ENCODE results near the gene KCNK3.
"Not testable (repeated sequence)": the region's sequence is repeated elsewhere in the genome, so short reads cannot be mapped to it uniquely, and the experiment has no call there.

KCNK3 gene

GRCh38 chr2:26759845-26760244 lies 67.3 kb downstream of the KCNK3 start:
- Histone ChIP-seq H3K79me2 (ENCODE audit: control insufficient read depth, insufficient read depth, low read length, unreplicated experiment) (peaks cover 7% of the 10 kb centered on the region), H2AFZ (ENCODE audit: low read length, unreplicated experiment) (no peak overlapping the region), H3K36me3 (ENCODE audit: insufficient read depth, low read length) (no peaks in the 10 kb centered on the region), H3K27ac (ENCODE audit: low read depth, low read length) (no peak overlapping the region), H3K4me1 (ENCODE audit: control insufficient read depth, insufficient read depth, low read length, unreplicated experiment) (peaks cover 30% of the 10 kb centered on the region), H3K4me3 (ENCODE audit: low read depth, low read length) (no peak overlapping the region), H3K27me3 (ENCODE audit: insufficient read depth, low read length) (no peaks in the 10 kb centered on the region)

- not testable (repeated sequence) for H3K27me3 ChIP-seq (ENCODE audit: insufficient read depth, low read length); H3K4me3 ChIP-seq (ENCODE audit: low read depth, low read length); H2AFZ ChIP-seq (ENCODE audit: low read length, unreplicated experiment); H3K27ac ChIP-seq (ENCODE audit: low read depth, low read length); H3K36me3 ChIP-seq (ENCODE audit: insufficient read depth, low read length)
- Histone ChIP-seq H3K79me2 (ENCODE audit: control insufficient read depth, insufficient read depth, low read length, unreplicated experiment) (peaks cover 18% of the 10 kb centered on the region), H3K4me1 (ENCODE audit: control insufficient read depth, insufficient read depth, low read length, unreplicated experiment) (peaks cover 36% of the 10 kb centered on the region)
Measured at GRCh38 chr2:26760991-26761390, 68.5 kb downstream of the KCNK3 start.

- Histone ChIP-seq H3K79me2 (ENCODE audit: control insufficient read depth, insufficient read depth, low read length, unreplicated experiment) (peaks cover 31% of the 10 kb centered on the region), H3K36me3 (ENCODE audit: insufficient read depth, low read length) (no peaks in the 10 kb centered on the region), H3K27me3 (ENCODE audit: insufficient read depth, low read length) (no peaks in the 10 kb centered on the region), H2AFZ (ENCODE audit: low read length, unreplicated experiment) (no peak overlapping the region), H3K4me1 (ENCODE audit: control insufficient read depth, insufficient read depth, low read length, unreplicated experiment) (peaks cover 32% of the 10 kb centered on the region), H3K4me3 (ENCODE audit: low read depth, low read length) (no peak overlapping the region), H3K27ac (ENCODE audit: low read depth, low read length) (no peak overlapping the region)
Measured at GRCh38 chr2:26763019-26763418, 70.5 kb downstream of the KCNK3 start.

- H3K79me2 ChIP-seq (ENCODE audit: control insufficient read depth, insufficient read depth, low read length, unreplicated experiment): peaks cover 37% of the 10 kb centered on the region
- H3K4me1 ChIP-seq (ENCODE audit: control insufficient read depth, insufficient read depth, low read length, unreplicated experiment): peaks cover 26% of the 10 kb centered on the region
- peak within 1 kb of the TSS; percentile 42; the same call in 1 of the 2 replicates for H3K27ac ChIP-seq (ENCODE audit: low read depth, low read length)
- no peaks in the 10 kb centered on the region for H3K36me3 ChIP-seq (ENCODE audit: insufficient read depth, low read length)
- no peaks in the 10 kb centered on the region for H3K27me3 ChIP-seq (ENCODE audit: insufficient read depth, low read length)
- H3K4me3 ChIP-seq (ENCODE audit: low read depth, low read length): peak within 1 kb of the TSS; percentile 87
- peak within 1 kb of the TSS; percentile 72 for H2AFZ ChIP-seq (ENCODE audit: low read length, unreplicated experiment)
Measured at GRCh38 chr2:26764078-26764887, 71.8 kb downstream of the KCNK3 start, which contains the start of gene SLC35F6. Gene SLC35F6, plus strand, starts transcription at chr2:26764284. Its CDS starts 66 bp downstream, at chr2:26764350.

DNA sequence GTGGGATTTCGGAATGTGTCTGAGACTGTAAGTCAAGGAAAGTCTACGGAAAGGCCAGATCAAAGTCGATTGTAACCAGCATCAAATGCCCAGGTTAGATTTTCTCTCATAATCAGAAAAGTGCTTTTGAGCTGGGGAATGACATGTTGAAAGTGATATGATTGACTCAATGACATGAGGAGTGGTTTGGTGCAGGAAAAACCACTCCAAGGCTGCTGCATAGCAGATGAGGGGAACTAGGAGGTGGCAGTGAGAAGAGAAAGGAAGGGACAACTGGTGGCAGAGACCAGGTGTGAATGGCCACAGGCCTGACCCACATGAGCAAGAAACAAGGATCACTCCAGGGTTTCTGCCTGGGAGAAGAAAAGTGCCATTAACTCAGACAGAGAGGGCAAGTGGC lies 72.4 kb downstream of the KCNK3 start:
- Histone ChIP-seq H3K4me3 (ENCODE audit: low read depth, low read length) (peak overlapping the region; percentile 87), H3K36me3 (ENCODE audit: insufficient read depth, low read length) (no peaks in the 10 kb centered on the region), H3K27me3 (ENCODE audit: insufficient read depth, low read length) (no peaks in the 10 kb centered on the region), H3K4me1 (ENCODE audit: control insufficient read depth, insufficient read depth, low read length, unreplicated experiment) (peaks cover 31% of the 10 kb centered on the region), H2AFZ (ENCODE audit: low read length, unreplicated experiment) (no peak overlapping the region), H3K27ac (ENCODE audit: low read depth, low read length) (peak overlapping the region; percentile 42; the same call in 1 of the 2 replicates), H3K79me2 (ENCODE audit: control insufficient read depth, insufficient read depth, low read length, unreplicated experiment) (peaks cover 43% of the 10 kb centered on the region)

GRCh38 chr2:26765475-26766200 lies 73.1 kb downstream of the KCNK3 start:
- Histone ChIP-seq H3K36me3 (ENCODE audit: insufficient read depth, low read length) (no peaks in the 10 kb centered on the region), H3K79me2 (ENCODE audit: control insufficient read depth, insufficient read depth, low read length, unreplicated experiment) (peaks cover 47% of the 10 kb centered on the region), H3K27me3 (ENCODE audit: insufficient read depth, low read length) (no peaks in the 10 kb centered on the region), H3K4me3 (ENCODE audit: low read depth, low read length) (peak overlapping the region; percentile 87), H2AFZ (ENCODE audit: low read length, unreplicated experiment) (no peak overlapping the region), H3K4me1 (ENCODE audit: control insufficient read depth, insufficient read depth, low read length, unreplicated experiment) (peaks cover 33% of the 10 kb centered on the region), H3K27ac (ENCODE audit: low read depth, low read length) (no peak overlapping the region)

DNA sequence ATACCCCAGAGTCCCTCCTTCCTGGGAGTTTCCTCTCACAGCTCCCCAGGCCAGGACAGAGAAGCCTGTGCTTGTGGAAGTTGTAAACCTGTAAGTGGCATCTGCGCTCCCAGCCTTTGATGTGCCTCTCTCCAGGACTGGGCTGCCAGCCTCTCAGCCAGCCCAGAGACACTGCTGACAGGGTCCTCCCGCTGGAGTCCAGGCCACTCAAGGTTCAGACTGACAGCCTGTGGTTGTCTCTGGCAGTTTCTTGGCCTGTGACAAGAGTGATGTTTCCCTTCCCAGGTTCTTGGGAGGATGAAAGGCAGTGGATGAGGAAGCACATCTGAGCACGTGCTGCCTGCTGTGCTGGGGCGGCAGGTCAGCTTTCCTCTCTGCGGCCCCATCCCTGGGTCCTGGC lies 74.6 kb downstream of the KCNK3 start:
- Histone ChIP-seq H3K36me3 (ENCODE audit: insufficient read depth, low read length) (no peaks in the 10 kb centered on the region), H3K79me2 (ENCODE audit: control insufficient read depth, insufficient read depth, low read length, unreplicated experiment) (peaks cover 55% of the 10 kb centered on the region), H3K27ac (ENCODE audit: low read depth, low read length) (no peak overlapping the region), H2AFZ (ENCODE audit: low read length, unreplicated experiment) (no peak overlapping the region), H3K4me1 (ENCODE audit: control insufficient read depth, insufficient read depth, low read length, unreplicated experiment) (peaks cover 47% of the 10 kb centered on the region), H3K4me3 (ENCODE audit: low read depth, low read length) (no peak overlapping the region), H3K27me3 (ENCODE audit: insufficient read depth, low read length) (no peaks in the 10 kb centered on the region)

DNA sequence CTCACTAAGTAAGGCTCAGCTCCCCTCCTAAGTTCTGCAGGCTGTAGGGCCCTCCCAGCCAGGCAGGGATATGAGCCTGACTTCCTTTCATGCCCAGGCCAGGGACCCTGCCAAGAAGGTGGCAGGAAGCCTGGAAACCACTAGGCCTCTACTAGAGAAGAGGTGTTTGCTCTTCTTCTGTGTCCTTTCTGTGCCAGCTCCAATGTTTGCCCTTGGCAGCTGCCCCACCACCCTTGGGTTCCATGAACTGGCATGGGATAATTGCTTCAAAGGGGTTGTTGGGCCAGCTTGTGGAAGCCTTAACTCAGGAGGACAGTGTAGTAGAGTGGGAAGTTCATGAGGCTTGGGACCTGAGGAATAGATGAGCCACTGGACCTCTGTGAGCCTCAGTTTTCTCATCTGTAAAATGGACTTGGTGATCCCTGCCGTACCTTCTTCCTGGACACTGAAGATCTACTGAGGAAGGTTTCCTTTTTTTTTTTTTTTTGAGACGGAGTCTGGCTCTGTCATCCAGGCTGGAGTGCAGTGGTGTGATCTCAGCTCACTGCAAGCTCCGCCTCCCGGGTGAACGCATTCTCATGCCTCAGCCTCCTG lies 75.5 kb downstream of the KCNK3 start:
- Histone ChIP-seq H3K27ac (ENCODE audit: low read depth, low read length) (no peak overlapping the region), H3K79me2 (ENCODE audit: control insufficient read depth, insufficient read depth, low read length, unreplicated experiment) (peaks cover 58% of the 10 kb centered on the region), H2AFZ (ENCODE audit: low read length, unreplicated experiment) (no peak overlapping the region)

GRCh38 chr2:26768759-26769088 lies 76.2 kb downstream of the KCNK3 start:
- H3K36me3 ChIP-seq (ENCODE audit: insufficient read depth, low read length): no peaks in the 10 kb centered on the region
- no peak overlapping the region for H3K4me3 ChIP-seq (ENCODE audit: low read depth, low read length)
- peaks cover 54% of the 10 kb centered on the region for H3K4me1 ChIP-seq (ENCODE audit: control insufficient read depth, insufficient read depth, low read length, unreplicated experiment)
- H3K79me2 ChIP-seq (ENCODE audit: control insufficient read depth, insufficient read depth, low read length, unreplicated experiment): peaks cover 58% of the 10 kb centered on the region
- H2AFZ ChIP-seq (ENCODE audit: low read length, unreplicated experiment): no peak overlapping the region
- peak overlapping the region; percentile 34; the same call in 1 of the 2 replicates for H3K27ac ChIP-seq (ENCODE audit: low read depth, low read length)
- no peaks in the 10 kb centered on the region for H3K27me3 ChIP-seq (ENCODE audit: insufficient read depth, low read length)

More for the DNA sequence above, 75.5 kb downstream of the KCNK3 start:
- H3K4me3 ChIP-seq (ENCODE audit: low read depth, low read length): no peak overlapping the region
- H3K4me1 ChIP-seq (ENCODE audit: control insufficient read depth, insufficient read depth, low read length, unreplicated experiment): peaks cover 56% of the 10 kb centered on the region
- H3K27me3 ChIP-seq (ENCODE audit: insufficient read depth, low read length): no peaks in the 10 kb centered on the region
- no peaks in the 10 kb centered on the region for H3K36me3 ChIP-seq (ENCODE audit: insufficient read depth, low read length)

- H3K27ac ChIP-seq (ENCODE audit: low read depth, low read length): peak overlapping the region; percentile 34; the same call in 1 of the 2 replicates
- peaks cover 62% of the 10 kb centered on the region for H3K79me2 ChIP-seq (ENCODE audit: control insufficient read depth, insufficient read depth, low read length, unreplicated experiment)
- H3K36me3 ChIP-seq (ENCODE audit: insufficient read depth, low read length): no peaks in the 10 kb centered on the region
- H3K27me3 ChIP-seq (ENCODE audit: insufficient read depth, low read length): no peaks in the 10 kb centered on the region
- peaks cover 54% of the 10 kb centered on the region for H3K4me1 ChIP-seq (ENCODE audit: control insufficient read depth, insufficient read depth, low read length, unreplicated experiment)
- H3K4me3 ChIP-seq (ENCODE audit: low read depth, low read length): no peak overlapping the region
- H2AFZ ChIP-seq (ENCODE audit: low read length, unreplicated experiment): no peak overlapping the region
Measured at GRCh38 chr2:26769089-26769761, 76.7 kb downstream of the KCNK3 start.

Data from ACC112 (cell line).